Astrocyte of the hippocampus (primary cell): ENCODE data around the gene TRPV3.
"Not testable (repeated sequence)": the region's sequence is repeated elsewhere in the genome, so short reads cannot be mapped to it uniquely, and the experiment has no call there.

Experiments used
- DNase-seq: peaks from one replicate; pipeline ENCODE4 v3.0.0; 2011; ENCODE audit warnings: low read depth, low spot score

The TRPV3 gene

DNA sequence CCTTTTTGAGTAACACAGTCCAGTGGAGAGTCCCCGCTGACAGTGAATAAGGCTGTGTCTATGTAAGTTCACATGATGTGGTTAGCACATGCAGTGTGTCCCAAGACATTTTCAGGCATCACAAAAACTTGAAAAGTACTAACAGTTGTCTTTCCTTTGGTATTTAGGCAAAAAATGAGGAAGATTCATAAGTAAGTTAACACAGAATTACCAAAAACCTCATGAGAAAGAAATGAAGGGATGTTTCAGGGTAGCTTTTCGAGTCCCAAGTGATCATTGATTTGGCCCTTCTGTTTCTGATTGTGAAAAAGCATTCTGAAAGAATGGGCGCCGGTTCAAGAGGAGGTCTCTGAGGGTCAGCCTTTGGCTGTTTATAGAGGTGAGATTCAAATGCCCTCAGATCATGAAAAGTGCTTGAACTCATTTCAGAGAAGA lies 82.3 kb downstream of the TRPV3 start:
- DNase-seq = no peak

DNA sequence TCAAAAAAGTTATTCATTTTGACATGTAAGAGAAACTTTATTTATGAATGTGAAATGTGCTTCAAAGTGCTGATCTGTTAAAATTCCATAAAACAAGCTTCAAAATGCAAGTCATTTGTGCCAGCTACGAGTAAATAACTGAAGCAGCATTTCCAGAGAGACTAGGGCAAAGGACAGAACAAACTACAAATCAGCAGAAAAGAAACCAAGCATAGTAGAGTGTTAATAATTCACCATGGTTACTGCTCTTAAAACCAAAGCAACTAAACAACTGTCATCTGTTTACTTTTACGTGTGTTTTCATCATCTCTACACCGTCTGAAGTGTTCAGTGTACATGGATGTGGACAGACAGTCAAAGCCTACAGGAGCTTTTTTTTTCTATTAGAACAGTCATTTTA lies 83.4 kb downstream of the TRPV3 start:
- DNase-seq = no peak

DNA sequence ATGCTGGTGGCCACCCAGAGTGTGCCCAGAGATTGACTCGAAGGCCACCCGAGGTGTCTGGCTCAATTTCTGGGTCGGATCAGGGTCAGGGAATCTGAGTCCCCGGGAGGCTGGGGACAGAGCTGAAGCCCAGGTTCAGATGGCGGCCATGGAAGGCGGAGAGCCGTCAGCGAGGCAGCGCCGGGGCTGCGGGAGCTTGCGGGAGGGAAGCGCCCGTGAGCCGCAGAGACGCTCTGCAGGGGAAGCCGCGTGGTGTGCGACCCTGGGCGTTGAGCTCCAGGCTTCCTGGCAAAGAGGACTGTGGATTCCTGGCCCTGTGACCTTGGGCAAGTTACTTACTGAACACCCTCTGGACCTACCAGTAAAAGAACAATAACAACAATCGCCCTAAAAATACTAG lies 85.5 kb downstream of the TRPV3 start:
- no peak for DNase-seq

DNA sequence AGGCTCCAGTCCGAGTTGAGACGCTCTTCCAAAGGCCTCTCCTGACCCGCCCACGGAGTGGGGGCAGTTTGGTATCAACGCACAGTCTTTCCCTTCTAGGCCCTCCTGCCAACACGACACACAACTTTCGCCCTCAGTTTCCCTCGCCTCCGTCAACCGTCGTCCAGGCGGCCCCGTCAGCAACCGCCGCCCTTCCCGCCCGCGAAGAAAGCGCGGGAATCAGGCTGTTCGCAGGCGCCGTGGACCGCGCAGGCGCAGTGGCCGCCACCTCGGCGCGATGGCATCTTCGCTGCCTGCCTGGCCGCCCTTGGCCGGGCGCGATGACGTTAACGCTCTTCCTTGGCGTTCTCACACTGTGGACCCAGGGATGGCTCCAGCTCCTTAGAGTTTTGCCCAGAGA lies 86.0 kb downstream of the TRPV3 start, which contains the start of gene SPATA22:
Gene SPATA22, minus strand, starts transcription at position 221 of the 400 bp plus-strand sequence. CDS start 2,494 bp downstream, outside the sequence.
- DNase-seq = no peak

DNA sequence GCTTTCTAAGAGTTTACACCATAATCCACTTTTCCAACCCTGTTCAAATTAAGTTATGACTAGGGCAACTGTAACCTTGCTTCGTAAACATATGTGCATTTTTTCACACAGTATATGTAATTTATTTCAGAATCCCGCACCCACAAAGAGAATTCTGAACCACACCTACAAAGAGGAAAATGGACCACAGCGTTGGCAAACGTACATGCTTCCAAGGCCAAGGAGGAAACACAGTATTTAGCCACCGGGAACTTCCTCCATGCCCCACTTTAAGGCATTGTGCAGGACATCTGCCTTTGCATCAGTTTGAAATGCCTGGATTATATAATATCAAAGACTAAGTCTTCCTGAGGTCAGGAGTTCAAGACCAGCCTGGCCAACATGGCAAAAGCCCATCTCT lies 88.1 kb downstream of the TRPV3 start:
- no peak for DNase-seq

DNA sequence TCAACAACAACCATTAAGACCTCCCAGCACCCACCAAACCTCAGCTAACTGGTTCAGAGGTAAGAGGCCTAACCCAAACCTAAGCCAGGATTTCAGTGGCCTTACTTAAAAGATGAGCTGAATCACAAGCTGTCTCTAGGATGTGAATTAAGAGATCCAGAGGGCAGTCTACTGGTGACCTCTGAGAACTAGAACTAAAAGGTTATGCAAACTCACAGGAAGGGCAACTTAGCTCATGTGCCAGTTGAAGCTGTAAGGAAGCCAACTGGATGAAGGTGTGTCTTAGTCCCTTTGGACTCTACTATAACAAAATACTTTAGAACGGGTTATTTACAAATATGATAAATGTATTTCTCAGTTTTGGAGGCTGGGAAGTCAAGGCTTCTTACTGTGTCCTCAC lies 91.3 kb downstream of the TRPV3 start:
- DNase-seq = not testable (repeated sequence)
